Lung microvascular endothelial cell (primary cell): ENCODE results near the gene SPCS3. TPM values are rescaled to one million over a fixed set of nuclear protein-coding genes. Genes with fewer than 3 reads are reported as not detected.
"Not testable (repeated sequence)": the region's sequence is repeated elsewhere in the genome, so short reads cannot be mapped to it uniquely, and the experiment has no call there.

Source experiments
- DNase-seq, 2 donors: peaks; one replicate each; pipeline versions ENCODE4 v3.0.0 to v3.0.0-alpha.2; 2010; ENCODE audit warnings: low read depth in 2 of 2
- total RNA-seq: library from RNA; depleted of rRNA; stranded (reverse); fragments of >200 nt; gene quantifications from 2 replicates; pipeline ENCODE4 v1.2.1, GENCODE V29; 2014

SPCS3 gene
- total RNA-seq, result 94.6 and 120 TPM in 2 replicates

DNA sequence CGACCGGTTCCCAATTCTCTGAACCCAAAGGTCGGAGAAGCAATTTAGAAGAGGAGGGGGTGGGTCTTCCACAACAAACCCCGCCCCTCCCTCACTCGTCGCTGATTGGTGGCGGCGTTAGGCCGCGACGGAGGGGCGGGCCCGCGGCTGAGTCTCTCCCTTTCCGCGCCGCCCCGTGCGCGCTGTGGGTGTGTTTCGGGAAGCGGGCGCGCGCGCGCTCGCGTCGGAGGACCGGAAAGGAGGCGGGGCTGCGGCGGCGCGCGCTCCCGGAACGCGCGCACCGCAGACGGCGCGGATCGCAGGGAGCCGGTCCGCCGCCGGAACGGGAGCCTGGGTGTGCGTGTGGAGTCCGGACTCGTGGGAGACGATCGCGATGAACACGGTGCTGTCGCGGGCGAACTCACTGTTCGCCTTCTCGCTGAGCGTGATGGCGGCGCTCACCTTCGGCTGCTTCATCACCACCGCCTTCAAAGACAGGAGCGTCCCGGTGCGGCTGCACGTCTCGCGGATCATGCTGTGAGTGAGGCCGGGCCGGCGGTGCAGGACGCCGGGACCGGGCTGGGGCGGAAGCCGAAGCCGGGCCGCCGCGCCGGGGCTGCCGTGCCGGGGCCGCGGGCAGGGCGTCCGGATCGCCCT, at the start of gene SPCS3:
Gene SPCS3 (plus strand): TSS at position 263 of the 636 bp plus-strand sequence. CDS start 111 bp downstream, at position 374.
- DNase-seq, result peak; percentile 96 to 97

DNA sequence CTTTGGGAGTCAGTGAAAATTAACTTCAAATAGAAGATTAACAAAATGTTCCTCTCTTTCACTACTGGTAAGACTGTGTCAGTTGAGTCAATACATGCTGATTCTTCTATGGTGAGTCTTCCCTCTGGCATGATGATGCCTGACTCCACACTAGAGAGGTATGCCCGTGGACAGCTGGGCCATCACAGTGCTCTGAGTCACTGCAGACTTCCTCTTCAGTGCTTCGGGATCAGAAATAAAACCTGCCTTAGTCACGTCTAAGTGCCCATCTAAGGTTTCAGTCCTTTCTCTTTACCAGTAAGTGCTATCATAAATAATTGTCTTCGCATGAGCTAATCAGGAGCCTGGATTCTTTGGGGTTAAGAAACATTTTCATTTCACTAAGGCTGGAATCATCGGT, 49.1 kb upstream of the SPCS3 start:
- peak in 1 of 2 donors; percentile 93 for DNase-seq

DNA sequence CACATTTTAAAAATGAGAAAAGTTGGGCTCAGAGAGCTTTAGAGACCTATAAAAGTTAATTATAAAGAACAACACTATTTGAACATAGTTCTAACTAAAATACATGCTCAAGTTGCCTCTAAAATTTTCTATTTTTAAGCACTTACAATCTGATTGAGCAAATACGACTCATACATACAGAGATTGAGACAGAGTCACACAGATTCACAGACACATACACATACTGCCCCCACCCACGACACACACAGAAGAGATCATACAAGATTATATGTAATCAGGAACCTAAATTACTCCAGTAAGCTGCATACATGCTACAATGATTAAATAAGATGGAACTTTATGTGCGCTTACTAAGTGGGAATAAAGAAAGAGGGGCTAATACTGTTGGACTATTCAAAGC, 48.0 kb upstream of the SPCS3 start:
- no peak for DNase-seq

DNA sequence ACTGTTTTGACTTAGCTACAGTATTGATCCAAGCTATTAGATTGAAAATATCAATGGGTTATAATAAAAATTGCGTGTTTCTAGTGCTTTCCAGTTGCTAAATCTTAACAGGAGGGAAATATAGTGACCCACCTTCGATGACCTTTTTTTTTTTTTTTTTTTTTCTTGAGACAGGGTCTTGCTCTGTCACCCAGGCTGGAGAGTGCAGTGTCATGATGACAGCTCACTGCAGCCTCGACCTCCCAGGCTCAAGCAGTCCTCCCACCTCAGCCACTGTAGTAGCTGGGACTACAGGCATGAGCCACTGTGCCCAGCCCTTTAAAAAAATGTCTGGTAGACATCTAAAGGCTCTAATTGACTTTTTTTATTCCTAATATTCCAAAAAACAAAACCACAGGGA, 47.0 kb upstream of the SPCS3 start:
- DNase-seq, result no peak

DNA sequence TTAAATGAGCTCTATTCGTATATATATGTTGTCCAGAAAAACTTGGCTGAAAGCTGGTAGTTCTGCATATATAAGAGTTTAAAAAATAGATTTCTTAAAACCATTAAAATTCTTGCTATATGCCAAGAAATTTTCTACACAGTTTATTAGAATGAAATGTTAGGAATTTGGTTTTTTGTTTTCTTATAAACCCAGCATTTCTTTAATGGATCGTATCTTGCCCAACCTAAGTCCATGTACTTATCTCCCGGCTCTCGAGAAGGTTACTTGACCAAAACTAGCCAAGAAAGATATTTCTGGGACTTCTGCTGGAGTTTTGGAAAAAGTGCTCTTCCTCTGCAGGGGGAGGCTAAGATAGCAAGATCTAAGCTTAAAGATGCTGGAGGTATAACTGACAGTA, 46.0 kb upstream of the SPCS3 start:
- no peak for DNase-seq

DNA sequence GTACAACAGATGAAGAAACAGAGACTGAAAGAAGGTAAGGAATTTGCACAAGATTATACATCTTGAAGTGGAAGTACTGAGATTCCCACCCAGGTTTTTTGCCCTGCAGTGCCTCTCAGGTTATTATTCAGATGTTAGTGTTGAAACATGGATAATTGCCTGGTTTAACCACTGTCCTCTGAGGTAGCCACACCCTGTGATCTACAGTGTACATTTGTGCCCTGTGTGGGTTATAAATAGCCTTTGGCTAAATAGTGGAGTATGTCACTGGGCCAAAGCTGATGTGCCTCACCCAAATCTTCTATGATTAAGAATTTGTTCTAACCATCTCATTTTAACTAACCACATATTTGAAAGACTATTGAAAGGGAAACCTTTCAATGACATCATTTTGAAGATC, 45.3 kb upstream of the SPCS3 start:
- no peak for DNase-seq

DNA sequence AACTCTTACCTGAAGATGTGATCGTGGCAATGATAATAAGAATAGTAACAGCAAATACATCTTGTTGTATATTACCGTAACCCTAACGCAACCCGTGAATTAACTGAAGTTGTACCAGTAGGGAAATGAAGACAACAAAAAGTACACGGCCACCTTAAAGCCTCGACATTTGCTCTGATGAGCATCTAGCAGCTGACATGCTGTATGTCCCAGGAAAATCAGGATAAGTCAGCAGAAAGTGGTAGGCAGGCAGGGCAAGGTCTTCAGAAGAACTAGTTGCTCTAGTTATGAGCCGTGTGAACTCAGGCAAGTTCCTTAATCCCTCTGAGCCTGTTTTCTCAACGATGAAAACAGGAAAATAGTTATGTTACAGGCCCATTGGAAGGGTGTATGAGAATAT, 43.1 kb upstream of the SPCS3 start:
- no peak for DNase-seq

DNA sequence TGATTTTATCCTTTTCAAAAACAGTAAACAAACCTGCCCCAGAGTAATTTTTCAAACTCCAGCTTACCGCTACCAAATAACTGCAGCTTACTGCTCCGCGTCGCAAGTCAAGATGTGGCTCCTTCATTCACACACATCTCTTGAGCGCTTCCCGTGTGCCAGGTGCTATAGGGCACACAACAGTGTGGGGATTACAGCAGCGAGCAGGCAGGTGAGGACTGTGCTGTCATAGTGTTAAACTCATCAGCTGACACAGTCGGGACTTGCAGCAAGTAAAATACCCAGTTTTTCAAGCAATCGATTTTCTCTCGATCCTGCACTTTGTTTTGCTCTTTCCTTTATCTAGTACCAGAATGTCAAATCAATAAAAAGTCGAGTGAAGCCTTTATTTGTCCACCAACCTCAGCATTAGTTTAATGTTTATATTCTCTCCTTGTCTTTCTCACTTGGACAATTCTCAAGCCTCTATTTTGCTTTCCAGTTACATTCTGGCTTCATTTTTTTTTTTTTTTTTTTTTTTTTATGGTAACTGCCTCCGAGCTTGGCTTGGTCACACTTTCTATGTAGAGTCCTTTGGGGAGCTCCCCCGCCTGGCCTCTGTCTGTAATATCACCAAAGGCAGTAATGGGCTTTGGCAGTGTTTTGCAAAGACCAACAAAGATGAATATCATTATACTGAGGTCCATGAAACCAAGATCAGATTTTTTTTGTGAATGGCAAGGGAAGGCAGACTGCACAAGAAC, 42.4 kb upstream of the SPCS3 start:
- peak; percentile 59 to 76 for DNase-seq

DNA sequence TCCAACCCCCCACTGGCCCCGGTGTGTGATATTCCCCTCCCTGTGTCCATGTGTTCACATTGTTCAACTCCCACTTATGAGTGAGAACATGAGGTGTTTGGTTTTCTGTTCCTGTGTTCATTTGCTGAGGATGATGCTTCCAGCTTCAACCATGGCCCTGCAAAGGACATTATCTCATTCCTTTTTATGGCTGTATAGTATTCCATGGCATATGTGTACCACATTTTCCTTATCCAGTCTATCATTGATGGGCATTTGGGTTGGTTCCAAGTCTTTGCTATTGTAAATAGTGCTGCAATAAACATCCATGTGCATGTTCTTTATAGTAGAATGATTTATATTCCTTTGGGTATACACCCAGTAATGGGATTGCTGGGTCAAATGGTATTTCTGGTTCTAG, 40.2 kb upstream of the SPCS3 start:
- DNase-seq, result not testable (repeated sequence)

DNA sequence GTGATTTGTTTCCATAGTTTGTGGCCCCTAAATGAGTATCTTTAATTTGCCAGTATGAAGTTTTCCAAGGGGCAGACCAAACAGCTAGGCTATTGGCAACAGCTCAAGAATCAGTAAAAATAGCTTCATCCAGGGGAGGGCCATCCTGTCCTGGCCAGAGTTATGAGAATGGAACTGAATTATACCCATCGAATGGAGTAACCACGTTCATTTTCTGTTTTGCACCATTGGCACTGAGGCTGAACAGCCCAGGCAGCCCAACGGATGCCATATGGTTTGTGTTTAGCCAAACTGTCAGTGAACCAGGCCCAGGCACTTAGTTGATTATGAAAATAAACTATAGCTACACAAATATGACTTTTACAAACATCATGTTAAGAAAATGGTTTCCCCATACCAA, 33.0 kb upstream of the SPCS3 start:
- peak in 1 of 2 donors; percentile 6 for DNase-seq

DNA sequence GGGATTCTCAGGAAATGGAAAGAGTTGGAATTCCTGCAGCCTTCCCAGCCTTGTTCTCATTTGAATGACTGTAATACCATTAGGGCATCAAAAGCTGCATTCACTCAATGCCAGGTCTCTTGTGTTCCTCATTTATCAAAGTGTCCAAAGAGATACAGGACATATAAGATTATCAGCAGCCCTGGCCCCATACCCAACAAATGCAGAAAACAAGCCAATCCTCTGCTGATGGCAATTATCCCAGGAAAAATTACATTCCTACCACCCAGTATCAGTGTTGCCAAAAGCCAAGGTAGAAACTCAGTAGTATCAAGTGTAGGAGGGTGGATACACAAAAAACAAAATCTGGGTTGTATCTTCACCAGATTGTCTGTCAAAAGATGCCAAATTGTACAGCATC, 32.2 kb upstream of the SPCS3 start:
- DNase-seq, result no peak

DNA sequence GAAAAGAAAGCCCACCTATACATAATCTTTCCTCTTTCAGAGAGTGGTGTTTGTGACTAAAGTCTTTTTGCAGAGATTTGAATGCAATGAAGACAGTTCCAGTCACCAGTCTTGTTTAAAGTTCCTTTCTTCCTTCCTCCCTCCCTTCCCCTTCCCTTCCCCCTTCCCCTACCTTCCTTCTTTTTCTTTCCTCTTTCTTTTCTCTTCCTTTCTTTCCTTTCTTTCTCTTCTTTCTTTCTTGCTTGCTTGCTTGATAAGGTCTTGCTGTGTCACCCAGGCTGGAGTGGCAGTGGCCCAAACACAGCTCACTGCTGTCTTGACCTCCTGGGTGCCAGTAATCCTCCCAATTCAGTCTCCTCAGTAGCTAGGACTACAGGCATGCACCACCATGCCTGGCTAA, 31.7 kb upstream of the SPCS3 start:
- no peak for DNase-seq

DNA sequence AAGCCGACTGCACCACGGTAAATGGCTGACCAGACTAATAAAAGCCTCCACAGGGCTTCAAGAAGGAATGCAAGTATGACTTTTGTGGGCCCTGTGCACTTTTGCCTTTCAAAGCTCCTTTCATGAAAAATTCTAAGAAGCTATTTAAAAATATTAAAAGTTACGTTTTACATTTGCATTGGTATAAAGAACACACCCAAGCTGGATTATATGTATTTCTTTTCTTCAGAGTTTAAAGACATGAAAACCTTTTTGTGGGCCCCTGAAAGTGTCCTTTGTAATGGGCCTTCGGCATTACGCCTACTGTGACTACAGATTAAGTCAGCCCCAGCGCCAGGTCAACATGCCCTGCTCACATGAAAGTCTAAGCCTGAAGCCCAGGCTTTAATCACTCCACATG, 30.2 kb upstream of the SPCS3 start:
- DNase-seq, result no peak

DNA sequence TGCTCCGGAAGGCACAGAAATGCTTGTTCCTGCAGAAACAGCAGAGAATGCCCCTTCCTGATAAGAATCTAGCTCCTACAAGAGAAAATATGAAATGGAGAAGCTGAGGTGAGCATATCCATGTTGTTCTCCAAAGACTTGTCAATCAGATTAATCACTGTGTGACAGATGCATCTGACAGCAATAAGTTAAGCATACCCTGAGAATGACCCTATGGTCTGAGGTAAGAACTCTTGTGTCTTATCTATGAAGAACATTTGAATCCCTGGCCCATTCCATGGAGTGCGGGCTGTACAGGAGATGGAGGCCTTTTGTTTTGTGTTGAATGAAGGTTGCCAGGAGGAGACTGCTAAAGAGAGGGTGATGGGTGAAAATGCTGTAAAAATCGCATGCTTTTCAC, 29.2 kb upstream of the SPCS3 start:
- DNase-seq, result no peak

DNA sequence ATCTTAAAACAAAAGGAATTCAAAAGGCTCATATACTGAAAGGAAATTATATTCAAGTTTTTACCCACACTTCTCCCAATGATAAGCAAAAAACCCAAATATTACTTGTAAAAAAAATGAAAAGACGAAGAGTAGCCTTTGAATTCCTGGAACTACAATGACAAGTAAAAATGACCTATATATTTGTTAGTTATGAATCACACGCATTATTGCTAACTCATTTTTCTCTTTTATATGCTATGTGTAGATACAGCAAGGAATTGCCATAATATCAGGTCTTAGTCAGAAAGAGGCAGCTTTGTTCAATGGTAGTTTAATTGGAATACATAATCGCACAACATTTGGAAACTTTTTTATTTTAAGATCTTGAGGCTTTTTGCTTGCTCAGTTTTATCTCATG, 28.0 kb upstream of the SPCS3 start:
- DNase-seq, result no peak

DNA sequence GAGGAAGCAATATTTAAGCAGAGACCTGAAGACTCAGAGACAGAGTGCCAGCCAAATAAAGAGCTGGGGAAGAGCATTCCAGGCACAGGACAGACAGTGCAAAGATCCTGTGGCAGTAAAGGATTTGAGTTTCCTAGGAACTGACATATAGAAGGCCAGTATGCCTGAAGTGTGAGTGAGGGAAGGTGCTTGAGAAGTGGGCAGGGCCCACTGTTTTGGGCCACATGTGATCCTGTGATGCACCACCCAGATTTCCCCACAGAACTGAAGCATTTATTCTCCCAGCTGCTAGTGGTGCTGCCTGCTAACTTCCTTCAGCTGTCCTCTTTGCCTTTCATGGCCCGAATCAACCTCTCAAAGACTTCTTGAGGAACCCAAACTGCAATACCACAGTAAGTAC, 26.8 kb upstream of the SPCS3 start:
- DNase-seq, result no peak

DNA sequence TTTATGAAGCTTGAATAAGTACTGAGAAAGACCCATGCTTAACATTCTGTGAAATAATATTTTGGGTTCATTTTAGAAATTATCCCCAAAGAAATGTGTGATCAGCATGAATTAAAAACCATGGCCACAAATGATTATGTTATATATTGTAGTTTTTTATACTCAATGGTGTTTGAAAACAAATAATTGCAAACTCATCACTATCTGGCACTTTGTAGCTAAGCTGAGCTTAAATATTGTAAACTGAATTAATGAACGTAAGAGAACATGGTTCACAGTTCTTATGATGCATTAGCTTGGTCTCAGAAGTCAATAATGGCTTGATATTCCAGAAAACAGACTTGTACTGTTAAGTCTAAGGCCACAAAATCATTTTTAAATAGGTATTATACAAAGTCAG, 26.1 kb upstream of the SPCS3 start:
- DNase-seq, result no peak

DNA sequence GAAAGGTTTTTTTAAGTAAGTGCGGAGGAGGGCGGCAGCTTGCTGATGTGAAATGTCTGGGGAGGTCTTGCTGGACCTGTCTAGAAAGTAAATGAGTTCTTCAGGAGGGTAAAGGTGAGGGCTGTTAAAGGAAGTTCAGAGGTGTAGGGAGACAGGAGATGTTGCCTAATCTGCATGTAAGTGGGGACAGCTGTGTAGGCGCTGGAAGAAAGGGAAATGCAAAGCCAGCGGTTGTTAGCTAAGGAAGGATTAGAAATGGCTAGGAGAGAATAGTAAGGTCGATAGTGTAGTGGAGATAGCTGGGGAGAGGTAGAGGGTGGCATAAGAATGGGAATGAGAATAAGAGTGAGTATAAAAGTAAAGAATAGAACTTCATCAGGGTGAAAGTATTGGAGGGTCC, 23.9 kb upstream of the SPCS3 start:
- DNase-seq, result not testable (repeated sequence)

DNA sequence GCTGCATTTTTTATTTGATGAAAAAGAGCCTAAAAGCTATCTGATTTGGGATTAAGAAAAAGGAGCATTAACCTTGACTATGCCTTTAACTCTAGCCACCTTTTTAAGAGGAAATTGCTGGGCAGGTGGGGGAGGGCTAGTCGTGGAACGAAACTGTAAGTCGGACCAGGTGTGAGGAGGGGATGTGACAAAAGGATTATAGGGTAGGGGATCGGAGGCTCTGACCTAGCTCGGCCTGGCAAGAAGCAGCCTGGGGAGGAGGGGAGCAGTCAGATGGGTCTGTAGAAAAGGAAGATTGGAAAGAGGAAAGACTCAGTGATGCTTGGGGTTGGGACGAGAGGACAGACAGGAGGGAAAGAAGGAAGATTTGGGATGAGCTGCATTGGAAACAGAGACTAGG, 21.1 kb upstream of the SPCS3 start:
- DNase-seq, result no peak

DNA sequence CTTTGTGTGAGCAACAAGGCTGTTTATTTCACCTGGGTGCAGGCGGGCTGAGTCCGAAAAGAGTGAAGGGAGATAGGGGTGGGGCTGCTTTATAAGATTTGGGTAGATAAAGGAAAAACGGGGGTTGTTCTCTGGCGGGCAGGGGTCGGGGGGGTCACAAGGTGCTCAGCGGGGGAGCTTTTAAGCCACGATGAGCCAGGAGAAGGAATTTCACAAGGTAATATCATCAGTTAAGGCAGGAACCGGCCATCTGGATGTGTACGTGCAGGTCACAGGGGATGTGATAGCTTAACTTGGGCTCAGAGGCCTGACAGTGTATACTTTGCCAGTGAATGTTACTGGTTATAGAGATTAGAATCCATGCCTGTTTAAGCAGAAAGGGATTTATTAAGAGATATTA, 19.7 kb upstream of the SPCS3 start:
- DNase-seq, result no peak

DNA sequence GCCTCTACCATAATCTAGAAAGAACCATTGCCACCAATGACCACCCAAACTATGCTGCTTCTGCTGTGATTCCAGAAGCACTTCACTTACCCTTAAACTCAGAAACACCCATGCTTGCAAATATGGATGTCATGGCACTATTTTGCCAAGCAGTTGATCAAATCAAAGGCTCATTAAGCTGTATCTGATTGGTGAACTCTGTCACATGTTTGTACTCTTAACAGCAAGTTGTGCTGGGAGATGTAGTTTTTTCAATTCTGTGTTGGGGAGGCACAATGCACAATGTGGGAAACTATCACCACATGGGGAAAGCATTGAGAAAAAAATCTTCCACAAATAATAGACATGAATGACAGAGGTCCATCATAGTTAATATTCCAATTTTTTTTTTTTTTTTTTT, 19.2 kb upstream of the SPCS3 start:
- no peak for DNase-seq

DNA sequence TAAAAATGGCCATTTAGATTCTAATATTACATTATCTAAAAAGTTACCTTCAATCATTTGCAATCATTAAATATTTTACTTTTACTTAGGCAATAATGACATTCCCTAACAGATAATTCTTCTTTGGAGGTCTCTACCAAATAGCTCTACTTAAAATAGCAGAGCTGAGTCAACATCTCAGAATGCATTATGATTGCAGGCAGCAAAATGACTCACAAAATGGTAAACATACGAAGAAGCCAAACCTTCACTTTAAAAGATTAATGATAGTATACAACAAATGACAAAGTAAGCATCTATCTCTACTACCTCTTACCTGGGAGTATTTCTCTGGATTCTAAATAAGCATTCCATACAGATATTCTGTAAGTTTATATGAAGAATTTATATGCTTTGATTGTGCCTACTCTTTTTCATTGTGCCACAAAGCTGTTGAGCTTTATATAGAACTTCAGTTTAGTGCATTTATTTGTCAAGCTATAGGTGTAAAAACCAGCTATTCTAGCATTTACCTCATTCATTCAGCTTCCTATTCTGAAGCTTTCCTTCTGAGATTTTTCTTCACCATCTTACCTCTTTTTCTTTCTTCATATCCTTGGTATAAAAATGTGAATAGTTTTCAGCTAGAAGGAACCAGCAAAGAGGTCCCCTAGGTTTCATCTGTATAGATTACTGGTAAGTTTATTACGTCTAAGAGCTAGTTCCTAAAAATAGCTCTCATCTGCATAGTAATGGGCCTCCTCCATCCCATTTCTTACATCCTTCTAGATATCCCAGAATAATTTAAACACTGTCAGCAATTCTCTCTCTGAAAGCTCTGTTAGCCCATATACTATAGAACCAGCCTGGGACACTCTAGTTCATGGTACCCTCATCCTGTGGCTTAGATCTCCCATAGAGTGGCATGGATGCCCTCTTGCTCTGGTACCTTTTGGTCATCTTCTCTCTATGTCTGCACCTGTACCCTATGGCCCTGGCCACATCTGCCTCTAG, 17.2 kb upstream of the SPCS3 start:
- peak in 1 of 2 donors; percentile 57 for DNase-seq
